CD4-positive, alpha-beta T cell (primary cell): ENCODE results near the gene ZNF486. TPM values are rescaled to one million over a fixed set of nuclear protein-coding genes. Genes with fewer than 3 reads are reported as not detected.
A peak's percentile ranks its signal among the peaks of the same experiment; 100 is the strongest.

Experiments used
- ATAC-seq: fragments of 200-7000 bp; cut with Tn5 transposase; one replicate; pipeline ENCODE4 v1.10.0; 2022; ENCODE audit warnings: mild to moderate bottlenecking; ENCODE audit not compliant: poor library complexity
- CTCF ChIA-PET: fragments of 350-600 bp; sonication (Branson Sonifier 250); formaldehyde crosslinking; loops from one replicate; lab custom pipeline; 2021; ENCODE audit warnings: antibody characterized with exemption, inconsistent platforms; lab: Charles Lee
- POLR2A ChIA-PET: fragments of 350-600 bp; sonication (Branson Sonifier 250); formaldehyde crosslinking; loops from one replicate; lab custom pipeline; 2021; ENCODE audit warnings: antibody characterized with exemption, inconsistent platforms; lab: Charles Lee
- DNase-seq, 14 experiments: peaks; one replicate each; pipeline ENCODE4 v3.0.0-alpha.2; 2013 to 2020; ENCODE audit warnings: mixed read lengths in 2 of 14
- H3K27ac ChIP-seq, 2 donors: one replicate each; pipeline versions ENCODE4 v1.5.1 to v1.7.0; 2013; ENCODE audit warnings: low read length in 2 of 2, low read depth in 1 of 2, mild to moderate bottlenecking in 1 of 2
- H3K27me3 ChIP-seq, 2 experiments: 1 replicate in 1 of 2; 2 replicates in 1 of 2; pipeline versions ENCODE4 v1.6.1 to v1.7.0; 2013; ENCODE audit warnings: low read length in 2 of 2, control low read depth in 1 of 2, mild to moderate bottlenecking in 1 of 2, moderate library complexity in 1 of 2; ENCODE audit not compliant: insufficient read depth in 2 of 2, control insufficient read depth in 1 of 2
- H3K36me3 ChIP-seq: one replicate; pipeline ENCODE4 v1.6.1; 2013; ENCODE audit warnings: low read length, control low read depth; ENCODE audit not compliant: insufficient read depth
- H3K4me1 ChIP-seq: one replicate; pipeline ENCODE4 v1.6.1; 2013; ENCODE audit warnings: low read length, control low read depth; ENCODE audit not compliant: insufficient read depth
- H3K4me3 ChIP-seq: one replicate; pipeline ENCODE4 v1.5.1; 2013; ENCODE audit warnings: mild to moderate bottlenecking, low read length, moderate library complexity
- H3K9me3 ChIP-seq, 2 experiments: 1 replicate in 1 of 2; 2 replicates in 1 of 2; pipeline versions ENCODE4 v1.6.1 to v1.7.0; 2013; ENCODE audit warnings: low read length in 2 of 2, mild to moderate bottlenecking in 2 of 2, control low read depth in 1 of 2, moderate library complexity in 1 of 2; ENCODE audit not compliant: control insufficient read depth in 1 of 2, insufficient read depth in 1 of 2
- H3K27ac Mint-ChIP-seq: one replicate; pipeline ENCODE4 v1.8.0; 2020; ENCODE audit warnings: mixed read lengths
- H3K27me3 Mint-ChIP-seq: one replicate; pipeline ENCODE4 v1.8.0; 2021; ENCODE audit warnings: mixed read lengths
- H3K36me3 Mint-ChIP-seq: one replicate; pipeline ENCODE4 v1.8.0; 2021; ENCODE audit warnings: low read depth, mixed read lengths
- H3K4me1 Mint-ChIP-seq: one replicate; pipeline ENCODE4 v1.8.0; 2021; ENCODE audit warnings: low read depth, mixed read lengths
- H3K4me3 Mint-ChIP-seq: one replicate; pipeline ENCODE4 v1.8.0; 2020; ENCODE audit warnings: mild to moderate bottlenecking, mixed read lengths
- H3K9me3 Mint-ChIP-seq: one replicate; pipeline ENCODE4 v1.8.0; 2020; ENCODE audit warnings: mixed read lengths
- CTCF ChIP-seq: fragments of 200-600 bp; IDR thresholded peaks from one replicate; pipeline ENCODE4 v1.8.0; 2022; ENCODE audit warnings: antibody characterized with exemption, mild to moderate bottlenecking
- intact Hi-C, 2 experiments: fragments of 100-400 bp; cut with DNase I in 1 of 2; cut with micrococcal nuclease in 1 of 2; formaldehyde crosslinking; loops; one replicate each; pipeline versions ENCODE4 v1.15.1 to v1.9.0; 2023 to 2025; cut with DNase I, micrococcal nuclease
- total RNA-seq, 174 experiments: library from RNA in 2 of 174; stranded (reverse) in 2 of 174; gene quantifications; one replicate each; pipeline ENCODE4 v1.2.3 and lab custom pipeline; 2021 to 2026

The ZNF486 gene
- total RNA-seq, 2 experiments from 2014 or later = 3.0 to 3.8 TPM

GRCh38 chr19:20162821-20163220 lies 4.2 kb upstream of the ZNF486 start:
- peaks cover 40% of the 10 kb centered on the region for H3K4me1 Mint-ChIP-seq
- no peak for TF ChIP-seq CTCF
- CTCF ChIA-PET = no interaction called here
- no peak overlapping the region for H3K27ac Mint-ChIP-seq
- Histone ChIP-seq H3K4me1 (peaks cover 10% of the 10 kb centered on the region), H3K9me3 (peaks cover 0 to 13% of the 10 kb centered on the region in 2 experiments), H3K36me3 (no peaks in the 10 kb centered on the region), H3K27ac (no peak overlapping the region), H3K4me3 (no peak overlapping the region), H3K27me3 (no peaks in the 10 kb centered on the region)
- intact Hi-C loops = loop anchor here in 1 of 2 experiments (10.0 kb wide), 4 partner anchors 262 to 1672 kb away; partner anchors contain the start of genes ZNF43, ZNF66 and ZNF737
- DNase-seq = peak in 3 of 14 experiments; percentile 29 to 62 (median 61)
- H3K27me3 Mint-ChIP-seq = no peaks in the 10 kb centered on the region
- peaks cover 5% of the 10 kb centered on the region for H3K9me3 Mint-ChIP-seq
- no peak for ATAC-seq
- peaks cover 15% of the 10 kb centered on the region for H3K36me3 Mint-ChIP-seq
- peak overlapping the region; percentile 45 for H3K4me3 Mint-ChIP-seq
- POLR2A ChIA-PET = no interaction called here

GRCh38 chr19:20164456-20164855 lies 2.6 kb upstream of the ZNF486 start:
- Histone ChIP-seq H3K4me1 (peaks cover 13% of the 10 kb centered on the region), H3K27ac (no peak overlapping the region), H3K9me3 (peaks cover 0 to 29% of the 10 kb centered on the region in 2 experiments), H3K36me3 (no peaks in the 10 kb centered on the region), H3K27me3 (no peaks in the 10 kb centered on the region), H3K4me3 (no peak overlapping the region)
- H3K4me1 Mint-ChIP-seq = peaks cover 45% of the 10 kb centered on the region
- ChIA-PET CTCF (no interaction called here), POLR2A (no interaction called here)
- peaks cover 27% of the 10 kb centered on the region for H3K36me3 Mint-ChIP-seq
- H3K9me3 Mint-ChIP-seq = peaks cover 5% of the 10 kb centered on the region
- H3K4me3 Mint-ChIP-seq = no peak overlapping the region
- H3K27ac Mint-ChIP-seq = no peak overlapping the region
- no peaks in the 10 kb centered on the region for H3K27me3 Mint-ChIP-seq
- no peak for DNase-seq
- ATAC-seq = no peak
- no peak for TF ChIP-seq CTCF
- intact Hi-C loops = loop anchor here in 1 of 2 experiments (10.0 kb wide), 4 partner anchors 260 to 1670 kb away; partner anchors contain the start of genes ZNF43, ZNF66 and ZNF737

- TF ChIP-seq CTCF = no peak
- H3K9me3 ChIP-seq = peaks cover 0 to 39% of the 10 kb centered on the region in 2 experiments
- H3K4me1 Mint-ChIP-seq = peaks cover 56% of the 10 kb centered on the region
- peaks cover 6% of the 10 kb centered on the region for H3K36me3 ChIP-seq
- DNase-seq (no peak), ATAC-seq (no peak)
- H3K27me3 Mint-ChIP-seq = no peaks in the 10 kb centered on the region
- H3K4me3 ChIP-seq = no peak overlapping the region
- H3K36me3 Mint-ChIP-seq = peaks cover 42% of the 10 kb centered on the region
- H3K27ac ChIP-seq = no peak overlapping the region
- peaks cover 13% of the 10 kb centered on the region for H3K4me1 ChIP-seq
- ChIA-PET POLR2A (interaction anchor here (0.7 to 2.2 kb wide), 16 partner anchors 72 to 1686 kb away, joined by 3 to 21 read pairs (median 6); partner anchors contain the start of genes ZNF431, ZNF626, ZNF66 and ZNF682), CTCF (no interaction called here)
- H3K27ac Mint-ChIP-seq = no peak overlapping the region
- H3K4me3 Mint-ChIP-seq = no peak overlapping the region
- peaks cover 7% of the 10 kb centered on the region for H3K9me3 Mint-ChIP-seq
- H3K27me3 ChIP-seq = no peaks in the 10 kb centered on the region
- intact Hi-C loops = loop anchor here (5.0 to 10.0 kb wide), 7 partner anchors 71 to 1669 kb away; partner anchors contain the start of genes ZNF43 (in 1 of the 2), ZNF66 (in 1 of the 2), ZNF682 (in 1 of the 2) and ZNF737 (in 1 of the 2)
Observed at GRCh38 chr19:20165971-20166592, 932 bp upstream of the ZNF486 start.
